Sigmoid colon (tissue), 4 donors: ENCODE results near the gene ZNF276.

Experiments used
- CTCF ChIP-seq, 4 experiments: fragments of 450-650 bp in 3 of 4; fragments of 200-600 bp in 1 of 4; IDR thresholded peaks; one replicate each; pipeline ENCODE4 v1.5.1; 2016 to 2019; ENCODE audit warnings: antibody characterized with exemption in 4 of 4, mild to moderate bottlenecking in 3 of 4, moderate library complexity in 2 of 4
- EP300 ChIP-seq, 4 donors: sonication (generic); formaldehyde crosslinking; IDR thresholded peaks; one replicate each; pipeline ENCODE4 v1.6.1; 2017; ENCODE audit warnings: antibody characterized with exemption in 4 of 4
- POLR2AphosphoS5 ChIP-seq, 4 donors: sonication (generic); formaldehyde crosslinking; IDR thresholded peaks; one replicate each; pipeline ENCODE4 v1.6.1; 2017; ENCODE audit warnings: antibody characterized with exemption in 4 of 4

- TF ChIP-seq POLR2AphosphoS5 (IDR thresholded peaks at IDR 0.05) = no peak
- TF ChIP-seq CTCF (IDR thresholded peaks at IDR 0.05) = no peak
- no peak for TF ChIP-seq EP300 (IDR thresholded peaks at IDR 0.05)
Observed at GRCh38 chr16:89727406-89728120, 6.2 kb downstream of the ZNF276 start.
